HepG2 (cell line): ENCODE measurements around the gene LGALS8. TPM values are rescaled to one million over a fixed set of nuclear protein-coding genes. Genes with fewer than 3 reads are reported as not detected.

Experiments
- ERF ChIP-seq: IDR thresholded peaks from 2 replicates; pipeline ENCODE4 v1.6.1; 2018; ENCODE audit warnings: missing biosample characterization, missing genetic modification reagents
- FOXJ3 ChIP-seq: sonication (generic); formaldehyde crosslinking; IDR thresholded peaks from 2 replicates; pipeline ENCODE4 v1.4.0; 2020; ENCODE audit warnings: missing genetic modification reagents, mild to moderate bottlenecking, borderline replicate concordance
- KMT2A ChIP-seq: sonication (generic); formaldehyde crosslinking; IDR thresholded peaks from 2 replicates; pipeline ENCODE4 v1.4.0; 2020; ENCODE audit warnings: missing genetic modification reagents
- PAX8 ChIP-seq: sonication (generic); formaldehyde crosslinking; IDR thresholded peaks from 2 replicates; pipeline ENCODE4 v1.8.0; 2022; ENCODE audit warnings: mild to moderate bottlenecking, missing genetic modification reagents, borderline replicate concordance
- TMF1 ChIP-seq: sonication (generic); formaldehyde crosslinking; IDR thresholded peaks from 2 replicates; pipeline ENCODE4 v1.8.1; 2022; ENCODE audit warnings: low read depth, missing genetic modification reagents
- ZNF530 ChIP-seq: sonication (generic); formaldehyde crosslinking; IDR thresholded peaks from 2 replicates; pipeline ENCODE4 v1.5.0; 2020; ENCODE audit warnings: low read depth, mild to moderate bottlenecking, missing genetic modification reagents
- ZNF547 ChIP-seq: sonication (generic); formaldehyde crosslinking; IDR thresholded peaks from 2 replicates; pipeline ENCODE4 v1.5.1; 2020; ENCODE audit warnings: mild to moderate bottlenecking, missing genetic modification reagents
- ZNF761 ChIP-seq: sonication (generic); formaldehyde crosslinking; conservative IDR thresholded peaks from 2 replicates; pipeline ENCODE4 v1.4.0; 2020; ENCODE audit warnings: mild to moderate bottlenecking, missing genetic modification reagents
- polyA plus RNA-seq, 8 experiments: library from polyadenylated mRNA; depleted of rRNA in 3 of 8; stranded (reverse) in 7 of 8; unstranded in 1 of 8; fragments of >200 nt; fragmentation: Illumina TruSeq in 4 of 8; extraction: Trizol in 4 of 8; gene quantifications; 2 replicates each; pipeline versions ENCODE4 v1.2.1 to v1.2.3, GENCODE V29; 2011 to 2016; ENCODE audit warnings: low read depth in 4 of 8, missing spikeins in 1 of 8, mixed read lengths in 1 of 8; ENCODE audit not compliant: insufficient read depth in 1 of 8
- total RNA-seq, 5 experiments: library from RNA; depleted of rRNA; stranded (reverse); fragments of >200 nt; fragmentation: Illumina TruSeq; extraction: Trizol; gene quantifications; 2 replicates each; pipeline ENCODE4 v1.2.3, GENCODE V29; 2016; ENCODE audit warnings: low read depth in 1 of 5
- TF ChIP-seq, protein P1 (sequence below): sonication (generic); formaldehyde crosslinking; IDR thresholded peaks from 2 replicates; pipeline ENCODE4 v1.9.0; 2021; ENCODE audit warnings: mild to moderate bottlenecking, missing genetic modification reagents
- TF ChIP-seq, protein P2 (sequence below): sonication (generic); formaldehyde crosslinking; IDR thresholded peaks from 2 replicates; pipeline ENCODE4 v1.8.0; 2022; ENCODE audit warnings: mild to moderate bottlenecking, missing genetic modification reagents
- TF ChIP-seq, protein P3 (sequence below): sonication (generic); formaldehyde crosslinking; IDR thresholded peaks from 2 replicates; pipeline ENCODE4 v1.5.1; 2020; ENCODE audit warnings: mild to moderate bottlenecking, missing genetic modification reagents, borderline replicate concordance
- TF ChIP-seq, protein P4 (sequence below): sonication (generic); formaldehyde crosslinking; IDR thresholded peaks from 2 replicates; pipeline ENCODE4 v1.4.0; 2020; ENCODE audit warnings: mild to moderate bottlenecking, missing genetic modification reagents, borderline replicate concordance

The LGALS8 gene
- total and polyA plus RNA-seq, 2 of the 13 experiments (the other 11 are each of a cell fraction or from before 2014, with no cell fraction given): 29.3 to 185 TPM

DNA sequence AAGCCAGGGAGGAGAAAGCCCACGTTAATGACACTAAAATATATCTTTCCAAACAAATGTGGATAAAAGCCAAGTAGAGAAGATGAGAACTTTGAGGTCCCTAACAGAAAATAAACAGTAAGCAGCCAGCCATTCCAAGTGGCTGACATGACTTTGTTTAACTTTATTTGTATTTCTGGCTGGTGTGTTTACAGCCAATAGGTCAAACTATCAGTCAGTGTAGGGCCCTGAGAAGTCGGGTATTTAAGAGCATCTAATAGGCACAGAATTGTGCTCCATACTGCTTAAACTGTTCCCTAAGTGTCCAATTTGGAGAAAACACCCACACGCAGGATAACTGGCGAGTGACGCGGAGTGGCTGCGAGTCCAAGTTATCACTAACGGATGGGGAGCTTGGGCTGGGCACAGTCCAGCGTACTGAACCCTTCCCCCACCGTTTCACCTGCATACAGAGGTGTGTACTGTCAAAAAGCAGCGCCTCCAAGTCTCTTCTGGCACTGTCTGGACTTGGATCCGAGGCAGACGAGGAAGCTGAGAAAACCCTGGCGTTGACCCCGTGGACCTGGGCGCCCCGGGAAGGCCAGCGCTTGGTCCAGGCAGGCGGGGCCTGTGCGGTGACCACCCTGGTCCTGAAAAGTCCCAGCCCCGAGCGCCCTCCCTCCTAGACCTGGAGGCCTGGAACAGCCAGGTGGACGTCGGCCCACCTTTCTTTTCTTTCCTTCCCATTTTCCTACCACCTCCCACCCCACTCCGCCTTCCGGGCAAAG, 662 bp upstream of the LGALS8 start (continued):
- TF ChIP-seq, protein P1, sequence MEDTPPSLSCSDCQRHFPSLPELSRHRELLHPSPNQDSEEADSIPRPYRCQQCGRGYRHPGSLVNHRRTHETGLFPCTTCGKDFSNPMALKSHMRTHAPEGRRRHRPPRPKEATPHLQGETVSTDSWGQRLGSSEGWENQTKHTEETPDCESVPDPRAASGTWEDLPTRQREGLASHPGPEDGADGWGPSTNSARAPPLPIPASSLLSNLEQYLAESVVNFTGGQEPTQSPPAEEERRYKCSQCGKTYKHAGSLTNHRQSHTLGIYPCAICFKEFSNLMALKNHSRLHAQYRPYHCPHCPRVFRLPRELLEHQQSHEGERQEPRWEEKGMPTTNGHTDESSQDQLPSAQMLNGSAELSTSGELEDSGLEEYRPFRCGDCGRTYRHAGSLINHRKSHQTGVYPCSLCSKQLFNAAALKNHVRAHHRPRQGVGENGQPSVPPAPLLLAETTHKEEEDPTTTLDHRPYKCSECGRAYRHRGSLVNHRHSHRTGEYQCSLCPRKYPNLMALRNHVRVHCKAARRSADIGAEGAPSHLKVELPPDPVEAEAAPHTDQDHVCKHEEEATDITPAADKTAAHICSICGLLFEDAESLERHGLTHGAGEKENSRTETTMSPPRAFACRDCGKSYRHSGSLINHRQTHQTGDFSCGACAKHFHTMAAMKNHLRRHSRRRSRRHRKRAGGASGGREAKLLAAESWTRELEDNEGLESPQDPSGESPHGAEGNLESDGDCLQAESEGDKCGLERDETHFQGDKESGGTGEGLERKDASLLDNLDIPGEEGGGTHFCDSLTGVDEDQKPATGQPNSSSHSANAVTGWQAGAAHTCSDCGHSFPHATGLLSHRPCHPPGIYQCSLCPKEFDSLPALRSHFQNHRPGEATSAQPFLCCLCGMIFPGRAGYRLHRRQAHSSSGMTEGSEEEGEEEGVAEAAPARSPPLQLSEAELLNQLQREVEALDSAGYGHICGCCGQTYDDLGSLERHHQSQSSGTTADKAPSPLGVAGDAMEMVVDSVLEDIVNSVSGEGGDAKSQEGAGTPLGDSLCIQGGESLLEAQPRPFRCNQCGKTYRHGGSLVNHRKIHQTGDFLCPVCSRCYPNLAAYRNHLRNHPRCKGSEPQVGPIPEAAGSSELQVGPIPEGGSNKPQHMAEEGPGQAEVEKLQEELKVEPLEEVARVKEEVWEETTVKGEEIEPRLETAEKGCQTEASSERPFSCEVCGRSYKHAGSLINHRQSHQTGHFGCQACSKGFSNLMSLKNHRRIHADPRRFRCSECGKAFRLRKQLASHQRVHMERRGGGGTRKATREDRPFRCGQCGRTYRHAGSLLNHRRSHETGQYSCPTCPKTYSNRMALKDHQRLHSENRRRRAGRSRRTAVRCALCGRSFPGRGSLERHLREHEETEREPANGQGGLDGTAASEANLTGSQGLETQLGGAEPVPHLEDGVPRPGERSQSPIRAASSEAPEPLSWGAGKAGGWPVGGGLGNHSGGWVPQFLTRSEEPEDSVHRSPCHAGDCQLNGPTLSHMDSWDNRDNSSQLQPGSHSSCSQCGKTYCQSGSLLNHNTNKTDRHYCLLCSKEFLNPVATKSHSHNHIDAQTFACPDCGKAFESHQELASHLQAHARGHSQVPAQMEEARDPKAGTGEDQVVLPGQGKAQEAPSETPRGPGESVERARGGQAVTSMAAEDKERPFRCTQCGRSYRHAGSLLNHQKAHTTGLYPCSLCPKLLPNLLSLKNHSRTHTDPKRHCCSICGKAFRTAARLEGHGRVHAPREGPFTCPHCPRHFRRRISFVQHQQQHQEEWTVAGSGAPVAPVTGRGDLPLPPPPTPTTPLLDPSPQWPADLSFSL (CRISPR knock-in tag): no peak
- TF ChIP-seq PAX8 (CRISPR knock-in tag): peak; percentile 84
- TF ChIP-seq, protein P2, sequence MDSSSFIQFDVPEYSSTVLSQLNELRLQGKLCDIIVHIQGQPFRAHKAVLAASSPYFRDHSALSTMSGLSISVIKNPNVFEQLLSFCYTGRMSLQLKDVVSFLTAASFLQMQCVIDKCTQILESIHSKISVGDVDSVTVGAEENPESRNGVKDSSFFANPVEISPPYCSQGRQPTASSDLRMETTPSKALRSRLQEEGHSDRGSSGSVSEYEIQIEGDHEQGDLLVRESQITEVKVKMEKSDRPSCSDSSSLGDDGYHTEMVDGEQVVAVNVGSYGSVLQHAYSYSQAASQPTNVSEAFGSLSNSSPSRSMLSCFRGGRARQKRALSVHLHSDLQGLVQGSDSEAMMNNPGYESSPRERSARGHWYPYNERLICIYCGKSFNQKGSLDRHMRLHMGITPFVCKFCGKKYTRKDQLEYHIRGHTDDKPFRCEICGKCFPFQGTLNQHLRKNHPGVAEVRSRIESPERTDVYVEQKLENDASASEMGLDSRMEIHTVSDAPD (CRISPR knock-in tag): 0 out of 2 replicates have a peak, but pooled peaks have one; percentile 33
- TF ChIP-seq ZNF761: peak; percentile 73; the same call in 1 of the 2 replicates
- TF ChIP-seq, protein P3, sequence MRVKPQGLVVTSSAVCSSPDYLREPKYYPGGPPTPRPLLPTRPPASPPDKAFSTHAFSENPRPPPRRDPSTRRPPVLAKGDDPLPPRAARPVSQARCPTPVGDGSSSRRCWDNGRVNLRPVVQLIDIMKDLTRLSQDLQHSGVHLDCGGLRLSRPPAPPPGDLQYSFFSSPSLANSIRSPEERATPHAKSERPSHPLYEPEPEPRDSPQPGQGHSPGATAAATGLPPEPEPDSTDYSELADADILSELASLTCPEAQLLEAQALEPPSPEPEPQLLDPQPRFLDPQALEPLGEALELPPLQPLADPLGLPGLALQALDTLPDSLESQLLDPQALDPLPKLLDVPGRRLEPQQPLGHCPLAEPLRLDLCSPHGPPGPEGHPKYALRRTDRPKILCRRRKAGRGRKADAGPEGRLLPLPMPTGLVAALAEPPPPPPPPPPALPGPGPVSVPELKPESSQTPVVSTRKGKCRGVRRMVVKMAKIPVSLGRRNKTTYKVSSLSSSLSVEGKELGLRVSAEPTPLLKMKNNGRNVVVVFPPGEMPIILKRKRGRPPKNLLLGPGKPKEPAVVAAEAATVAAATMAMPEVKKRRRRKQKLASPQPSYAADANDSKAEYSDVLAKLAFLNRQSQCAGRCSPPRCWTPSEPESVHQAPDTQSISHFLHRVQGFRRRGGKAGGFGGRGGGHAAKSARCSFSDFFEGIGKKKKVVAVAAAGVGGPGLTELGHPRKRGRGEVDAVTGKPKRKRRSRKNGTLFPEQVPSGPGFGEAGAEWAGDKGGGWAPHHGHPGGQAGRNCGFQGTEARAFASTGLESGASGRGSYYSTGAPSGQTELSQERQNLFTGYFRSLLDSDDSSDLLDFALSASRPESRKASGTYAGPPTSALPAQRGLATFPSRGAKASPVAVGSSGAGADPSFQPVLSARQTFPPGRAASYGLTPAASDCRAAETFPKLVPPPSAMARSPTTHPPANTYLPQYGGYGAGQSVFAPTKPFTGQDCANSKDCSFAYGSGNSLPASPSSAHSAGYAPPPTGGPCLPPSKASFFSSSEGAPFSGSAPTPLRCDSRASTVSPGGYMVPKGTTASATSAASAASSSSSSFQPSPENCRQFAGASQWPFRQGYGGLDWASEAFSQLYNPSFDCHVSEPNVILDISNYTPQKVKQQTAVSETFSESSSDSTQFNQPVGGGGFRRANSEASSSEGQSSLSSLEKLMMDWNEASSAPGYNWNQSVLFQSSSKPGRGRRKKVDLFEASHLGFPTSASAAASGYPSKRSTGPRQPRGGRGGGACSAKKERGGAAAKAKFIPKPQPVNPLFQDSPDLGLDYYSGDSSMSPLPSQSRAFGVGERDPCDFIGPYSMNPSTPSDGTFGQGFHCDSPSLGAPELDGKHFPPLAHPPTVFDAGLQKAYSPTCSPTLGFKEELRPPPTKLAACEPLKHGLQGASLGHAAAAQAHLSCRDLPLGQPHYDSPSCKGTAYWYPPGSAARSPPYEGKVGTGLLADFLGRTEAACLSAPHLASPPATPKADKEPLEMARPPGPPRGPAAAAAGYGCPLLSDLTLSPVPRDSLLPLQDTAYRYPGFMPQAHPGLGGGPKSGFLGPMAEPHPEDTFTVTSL (CRISPR knock-in tag): peak; percentile 24; the same call in 1 of the 2 replicates
- 0 out of 2 replicates have a peak, but pooled peaks have one; percentile 63 for TF ChIP-seq FOXJ3 (CRISPR knock-in tag)
- TF ChIP-seq ERF (CRISPR knock-in tag): no peak
- TF ChIP-seq KMT2A (CRISPR knock-in tag): no peak
- 0 out of 2 replicates have a peak, but pooled peaks have one; percentile 20 for TF ChIP-seq TMF1 (CRISPR knock-in tag)
- no peak for TF ChIP-seq ZNF530 (CRISPR knock-in tag)
- 0 out of 2 replicates have a peak, but pooled peaks have one; percentile 7 for TF ChIP-seq ZNF547 (CRISPR knock-in tag)
- TF ChIP-seq, protein P4, sequence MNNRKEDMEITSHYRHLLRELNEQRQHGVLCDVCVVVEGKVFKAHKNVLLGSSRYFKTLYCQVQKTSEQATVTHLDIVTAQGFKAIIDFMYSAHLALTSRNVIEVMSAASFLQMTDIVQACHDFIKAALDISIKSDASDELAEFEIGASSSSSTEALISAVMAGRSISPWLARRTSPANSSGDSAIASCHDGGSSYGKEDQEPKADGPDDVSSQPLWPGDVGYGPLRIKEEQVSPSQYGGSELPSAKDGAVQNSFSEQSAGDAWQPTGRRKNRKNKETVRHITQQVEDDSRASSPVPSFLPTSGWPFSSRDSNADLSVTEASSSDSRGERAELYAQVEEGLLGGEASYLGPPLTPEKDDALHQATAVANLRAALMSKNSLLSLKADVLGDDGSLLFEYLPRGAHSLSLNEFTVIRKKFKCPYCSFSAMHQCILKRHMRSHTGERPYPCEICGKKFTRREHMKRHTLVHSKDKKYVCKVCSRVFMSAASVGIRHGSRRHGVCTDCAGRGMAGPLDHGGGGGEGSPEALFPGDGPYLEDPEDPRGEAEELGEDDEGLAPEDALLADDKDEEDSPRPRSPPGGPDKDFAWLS: 0 out of 2 replicates have a peak, but pooled peaks have one; percentile 74
